GM21447 (cell line): ENCODE measurements around the gene SGCE.

ENCODE experiments used
- ATAC-seq: cut with Tn5 transposase; IDR thresholded peaks from one replicate; pipeline ENCODE4 v1.9.1; 2021; ENCODE audit not compliant: unreplicated experiment

SGCE gene

DNA sequence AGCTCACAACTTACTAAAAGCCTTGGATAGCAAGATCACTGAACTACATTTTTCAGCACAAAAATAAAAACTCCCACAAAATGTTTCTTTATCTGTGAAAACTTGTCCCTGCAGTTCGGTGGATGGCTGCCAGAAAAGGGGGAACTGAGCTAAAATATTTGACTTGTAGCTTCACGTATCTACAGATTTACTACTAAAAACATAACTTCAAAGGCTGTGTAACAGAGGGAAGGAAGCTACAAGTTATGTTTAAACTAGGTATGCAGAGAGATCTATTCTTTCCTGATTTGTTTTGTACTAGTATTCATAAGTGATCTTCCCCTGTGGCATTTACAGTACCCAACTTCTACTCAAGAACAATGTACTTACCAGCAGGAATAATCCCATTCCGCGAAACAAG lies 25.1 kb downstream of the SGCE start:
- no peak for ATAC-seq

DNA sequence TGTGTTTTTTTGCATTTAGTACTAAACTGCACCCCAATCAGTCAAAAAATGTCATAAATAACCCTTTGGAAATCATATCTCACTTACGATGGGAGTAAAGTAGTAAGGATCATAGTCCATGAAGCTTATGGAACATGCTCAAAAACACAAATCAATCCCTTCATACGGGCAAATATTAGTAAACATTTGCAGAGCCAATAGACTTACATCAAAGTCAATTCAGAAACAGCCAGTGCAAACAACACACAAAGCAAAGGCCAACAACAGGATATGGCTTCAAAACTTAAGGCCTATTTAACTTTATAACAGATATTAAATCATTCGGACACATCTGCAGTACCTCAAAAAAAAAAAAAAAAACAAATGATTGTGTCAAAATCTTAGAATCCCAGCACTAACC lies 32.1 kb downstream of the SGCE start:
- ATAC-seq, result no peak

DNA sequence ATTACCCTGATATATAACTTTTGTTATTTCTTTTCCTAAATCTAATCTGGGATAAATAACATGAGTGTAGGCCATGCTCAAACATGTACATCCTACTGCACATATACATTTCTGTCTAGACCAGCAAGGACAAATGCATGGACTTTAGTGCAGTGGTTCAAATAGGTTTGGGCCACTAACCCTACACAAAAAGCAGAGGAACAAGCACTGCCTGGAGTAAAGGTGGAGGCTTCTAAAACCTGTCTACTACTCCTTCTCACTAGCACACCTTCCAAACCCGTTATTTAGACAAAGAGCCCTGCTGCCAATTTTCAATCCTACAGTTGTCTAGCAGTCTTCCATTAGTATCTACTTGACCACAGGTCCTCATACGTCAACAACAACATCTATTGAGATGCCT lies 34.8 kb downstream of the SGCE start:
- no peak for ATAC-seq

DNA sequence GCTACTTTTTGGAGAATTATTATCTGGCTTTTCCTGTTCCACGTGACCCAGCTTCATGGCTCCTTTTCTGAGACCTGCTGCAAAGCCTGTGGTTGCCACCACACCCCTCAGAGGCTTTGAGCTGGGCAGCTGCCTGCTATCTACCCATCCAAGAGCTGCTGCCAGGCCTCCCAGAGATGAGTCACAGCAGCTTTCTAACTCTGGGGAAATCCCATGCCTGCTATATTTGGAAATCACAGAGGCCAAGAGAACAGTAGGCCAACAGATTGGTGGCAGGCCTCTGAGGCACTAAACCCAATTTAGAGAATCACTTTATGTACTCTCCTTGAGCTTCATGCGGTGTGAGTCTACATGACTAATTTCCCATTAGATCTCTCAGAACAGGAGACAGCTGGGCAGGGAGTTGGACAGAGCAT lies 35.2 kb downstream of the SGCE start:
- peak; percentile 99 for ATAC-seq

DNA sequence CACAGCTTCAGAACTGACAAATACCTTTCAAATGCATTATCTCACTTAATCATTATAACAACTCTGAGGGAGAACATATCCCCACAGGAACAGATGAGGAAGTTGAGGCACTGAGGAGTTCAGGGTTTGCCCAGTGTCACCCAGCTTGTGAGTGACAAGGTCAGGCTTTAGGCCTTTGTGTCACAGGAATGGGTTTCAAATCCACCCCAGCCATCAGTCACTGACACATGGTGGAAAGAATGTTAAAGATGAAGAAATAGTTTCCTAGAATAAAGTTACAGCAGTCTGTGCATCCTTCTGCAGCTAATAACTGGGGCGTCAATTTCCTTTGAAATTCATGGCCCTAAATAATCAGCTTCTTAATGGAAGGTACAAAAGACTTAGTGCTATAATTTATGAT lies 37.8 kb downstream of the SGCE start:
- no peak for ATAC-seq

DNA sequence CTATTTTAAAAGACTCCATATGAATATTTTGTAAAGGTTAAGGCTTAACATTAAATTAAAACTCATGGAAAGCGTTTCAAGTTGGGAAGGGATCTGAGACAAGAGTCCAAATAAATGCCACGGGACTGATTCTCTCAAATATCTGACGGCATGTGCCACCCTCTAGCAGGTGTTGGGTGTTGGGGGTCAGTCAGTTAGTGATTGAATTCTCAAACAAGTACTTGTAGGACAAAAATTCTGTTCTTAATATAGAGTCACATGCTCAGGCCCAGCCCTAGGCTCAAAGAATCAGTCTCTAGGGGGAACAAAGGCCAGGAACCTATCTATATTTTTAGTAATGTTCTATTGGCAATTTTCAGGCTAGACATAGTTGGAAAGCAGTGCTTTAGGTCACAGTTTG lies 39.1 kb downstream of the SGCE start:
- no peak for ATAC-seq

DNA sequence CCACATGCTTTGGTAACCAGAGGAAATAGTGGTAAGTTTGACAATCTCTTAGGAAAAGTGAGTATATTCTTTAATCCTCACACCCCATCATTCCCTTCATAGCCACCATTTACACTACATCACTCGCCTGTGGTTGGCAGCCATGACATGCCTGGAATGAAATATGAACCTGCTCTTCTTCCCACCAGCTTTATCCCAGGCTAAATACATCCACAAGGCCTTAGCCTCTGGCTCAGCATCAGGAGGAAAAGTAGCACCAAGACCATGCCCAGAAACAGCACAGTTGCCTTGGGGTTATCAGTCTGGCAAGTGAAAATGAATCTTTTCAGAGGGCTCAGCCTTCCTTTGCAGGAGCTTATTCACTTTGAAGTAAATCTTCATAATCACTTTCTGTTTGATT lies 40.3 kb downstream of the SGCE start:
- no peak for ATAC-seq

- ATAC-seq, result no peak
These were observed 43.3 kb downstream of the SGCE start for GRCh38 chr7:94612661-94613060.

GRCh38 chr7:94612253-94612652 lies 43.7 kb downstream of the SGCE start:
- ATAC-seq, result no peak

GRCh38 chr7:94609561-94609960 lies 46.4 kb downstream of the SGCE start:
- no peak for ATAC-seq

DNA sequence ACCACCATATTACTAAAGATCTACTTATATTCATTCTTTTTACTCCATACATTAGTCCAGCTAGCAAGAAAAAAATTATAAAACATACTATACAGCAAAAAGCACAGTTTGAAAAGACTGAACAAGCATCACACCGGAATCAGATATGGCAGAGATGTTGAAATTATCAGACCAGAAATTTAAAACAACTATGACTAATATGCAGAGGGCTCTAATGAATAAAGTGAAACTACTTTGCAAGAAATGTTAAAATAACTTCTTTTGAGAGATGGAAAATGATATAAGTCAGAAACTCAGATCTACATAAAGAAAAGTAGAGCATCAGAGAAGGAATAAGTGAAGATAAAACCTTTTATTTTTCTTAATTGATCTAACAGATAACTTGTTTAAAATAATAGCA lies 50.9 kb downstream of the SGCE start:
- peak; percentile 57 for ATAC-seq

GRCh38 chr7:94602181-94602580 lies 53.8 kb downstream of the SGCE start:
- no peak for ATAC-seq

DNA sequence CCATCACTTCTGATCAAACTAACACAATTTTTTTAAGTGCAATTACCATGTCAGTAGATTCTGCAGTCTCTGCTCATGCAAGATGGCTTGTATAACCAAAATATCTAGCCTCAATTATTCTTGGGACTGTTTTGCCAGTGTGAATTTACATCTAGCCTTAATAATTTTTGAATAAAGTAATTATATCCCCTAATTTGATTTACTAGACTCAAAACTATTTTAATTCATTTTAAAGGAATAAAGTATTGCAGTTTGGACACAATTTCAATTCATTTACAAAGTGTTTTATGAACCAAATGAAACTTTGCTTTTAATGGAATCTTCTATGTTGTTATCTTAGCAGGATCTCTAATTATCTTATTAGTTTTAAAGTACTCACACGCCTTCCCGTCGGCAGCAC lies 55.7 kb downstream of the SGCE start:
- ATAC-seq, result no peak

GRCh38 chr7:94595717-94596116 lies 60.2 kb downstream of the SGCE start:
- no peak for ATAC-seq

DNA sequence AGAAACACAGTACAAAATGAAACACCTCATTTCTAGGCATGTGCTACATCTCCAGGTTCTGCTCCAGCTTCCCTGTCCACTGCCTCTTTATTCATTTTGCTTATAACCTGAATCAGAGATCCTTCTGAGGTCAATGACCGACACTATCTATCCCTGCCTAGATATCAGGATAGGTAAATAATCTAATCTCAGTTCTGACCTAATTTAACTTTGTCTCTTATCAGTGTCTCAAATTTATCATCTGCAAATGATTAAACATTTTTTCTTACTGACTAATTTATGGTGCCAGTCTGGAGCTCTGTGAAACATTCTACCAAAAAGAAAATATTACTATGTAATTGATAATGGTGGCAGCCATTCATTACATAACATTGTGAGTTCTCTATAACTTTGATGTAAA lies 61.1 kb downstream of the SGCE start:
- ATAC-seq, result no peak

DNA sequence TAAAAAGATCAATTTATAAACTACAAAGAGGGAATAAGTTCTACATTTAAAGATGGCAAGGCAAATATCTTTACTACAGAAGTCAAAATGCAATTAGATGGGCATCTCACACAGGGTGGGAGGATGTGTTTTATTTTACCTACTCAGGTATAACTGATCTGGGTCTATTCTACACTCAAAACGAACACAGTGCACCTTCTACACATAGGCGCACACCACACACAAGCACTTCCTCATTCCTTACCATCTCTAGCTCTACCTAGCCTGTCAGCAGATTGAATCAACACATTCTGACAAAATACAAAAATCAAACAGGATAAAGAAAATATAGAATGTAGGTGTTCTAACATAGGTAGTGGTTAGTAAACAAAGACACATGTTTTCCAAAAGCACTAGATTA lies 64.8 kb downstream of the SGCE start:
- peak; percentile 50 for ATAC-seq

DNA sequence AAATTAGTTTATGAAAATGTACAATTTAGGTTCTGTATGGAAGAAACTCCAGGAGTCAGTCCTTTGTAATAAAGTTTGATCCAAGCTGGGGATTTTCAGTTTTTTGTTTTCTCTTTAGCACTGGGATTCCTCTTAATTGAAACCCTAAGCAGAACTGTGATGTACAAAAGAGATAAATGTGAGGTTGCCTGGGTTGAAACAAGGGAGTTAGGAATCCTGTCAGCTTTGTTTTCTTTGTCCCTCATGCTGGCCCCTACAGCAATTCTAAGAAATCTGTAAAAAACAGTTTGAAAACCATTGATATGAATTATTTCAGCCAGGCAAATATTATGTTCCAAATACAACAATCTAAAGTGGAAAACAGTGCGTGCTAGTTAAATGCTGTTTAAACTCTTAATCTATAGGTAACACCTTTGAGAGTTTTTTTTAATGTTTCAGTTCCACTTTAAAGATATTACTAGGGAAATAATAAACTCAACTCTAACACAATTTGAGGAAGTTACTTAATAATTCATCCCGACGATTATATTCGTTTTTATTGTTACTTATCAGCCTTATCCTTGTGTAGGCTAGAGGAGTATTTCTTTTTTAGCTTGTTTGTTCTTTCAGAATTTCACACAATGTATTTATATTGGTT lies 65.3 kb downstream of the SGCE start:
- no peak for ATAC-seq

- ATAC-seq, result no peak
These were observed 67.9 kb downstream of the SGCE start for GRCh38 chr7:94588075-94588474.

DNA sequence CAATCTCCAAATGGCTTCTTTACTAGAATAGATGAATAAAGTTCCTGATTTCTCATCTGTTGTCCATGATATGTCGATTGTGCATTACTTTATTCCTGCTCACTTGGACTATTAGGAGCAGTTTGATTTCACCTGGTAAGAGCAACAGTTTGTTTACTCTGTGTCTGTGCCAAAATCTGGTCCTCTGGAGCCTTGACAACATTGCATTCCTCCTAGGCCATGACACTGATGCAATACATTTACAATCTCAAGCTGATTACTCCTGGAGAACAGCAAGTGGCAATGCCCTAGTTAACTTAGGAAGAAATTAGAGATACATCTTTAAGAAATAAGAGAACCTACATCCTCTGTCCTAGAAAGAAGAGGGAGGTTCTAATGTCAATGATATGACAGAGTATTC lies 71.8 kb downstream of the SGCE start:
- ATAC-seq, result no peak

DNA sequence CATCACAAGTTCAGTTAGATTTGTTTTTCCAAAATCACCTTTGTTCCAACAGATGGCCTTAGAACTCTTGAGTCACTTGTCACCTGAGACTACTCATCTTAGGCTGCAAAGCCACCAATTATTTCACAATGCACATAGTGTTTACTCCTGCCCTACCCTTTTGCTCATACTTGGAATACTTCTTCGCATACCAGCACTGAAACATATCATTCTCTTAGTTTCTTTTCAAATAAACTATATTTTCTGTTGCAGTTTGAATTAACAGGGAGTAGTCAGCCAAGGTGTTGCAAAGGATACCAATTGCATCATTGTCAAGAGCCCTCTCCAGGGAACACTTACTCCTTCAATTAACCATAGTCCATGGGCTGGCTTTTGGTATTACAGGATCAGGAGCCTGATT lies 75.3 kb downstream of the SGCE start:
- ATAC-seq, result no peak

- ATAC-seq, result no peak
These were observed 76.5 kb downstream of the SGCE start for GRCh38 chr7:94579470-94579869.

- ATAC-seq, result no peak
These were observed 77.3 kb downstream of the SGCE start for GRCh38 chr7:94578614-94579013.

GRCh38 chr7:94577357-94577756 lies 78.6 kb downstream of the SGCE start:
- ATAC-seq, result no peak

GRCh38 chr7:94576316-94576715 lies 79.6 kb downstream of the SGCE start:
- no peak for ATAC-seq
